ENCODE measurements around the gene MEGF6.

The MEGF6 gene

GRCh38 chr1:3568815-3569435, 42.4 kb downstream of the MEGF6 start:
- DNase-seq = no peak

GRCh38 chr1:3566951-3567804, 44.1 kb downstream of the MEGF6 start:
- no peak for DNase-seq

- DNase-seq = no peak
Measured at GRCh38 chr1:3566003-3566885, 45.1 kb downstream of the MEGF6 start.

GRCh38 chr1:3564921-3565831, 46.1 kb downstream of the MEGF6 start:
- DNase-seq = no peak

- no peak for DNase-seq
Measured at GRCh38 chr1:3563610-3564009, 47.7 kb downstream of the MEGF6 start.

- no peak for DNase-seq
Measured at GRCh38 chr1:3563125-3563524, 48.2 kb downstream of the MEGF6 start.

- no peak for DNase-seq
Measured at GRCh38 chr1:3562712-3563111, 48.6 kb downstream of the MEGF6 start.

- no peak for DNase-seq
Measured at GRCh38 chr1:3561702-3562101, 49.6 kb downstream of the MEGF6 start.

GRCh38 chr1:3560981-3561380, 50.3 kb downstream of the MEGF6 start:
- no peak for DNase-seq

- no peak for DNase-seq
Measured at GRCh38 chr1:3560251-3560871, 50.9 kb downstream of the MEGF6 start.

- DNase-seq = no peak
Measured at GRCh38 chr1:3558036-3558726, 53.1 kb downstream of the MEGF6 start.

GRCh38 chr1:3557366-3557765, 53.9 kb downstream of the MEGF6 start:
- DNase-seq = no peak

- DNase-seq = no peak
Measured at GRCh38 chr1:3556336-3556735, 55.0 kb downstream of the MEGF6 start.

GRCh38 chr1:3555131-3555920, 56.0 kb downstream of the MEGF6 start:
- DNase-seq = no peak

GRCh38 chr1:3553940-3554223, 57.4 kb downstream of the MEGF6 start:
- no peak for DNase-seq

GRCh38 chr1:3553166-3553939, 58.0 kb downstream of the MEGF6 start:
- DNase-seq = no peak

- DNase-seq = no peak
Measured at GRCh38 chr1:3552751-3553150, 58.6 kb downstream of the MEGF6 start.

- no peak for DNase-seq
Measured at GRCh38 chr1:3552176-3552575, 59.1 kb downstream of the MEGF6 start.

- DNase-seq = no peak
Measured at GRCh38 chr1:3551711-3552110, 59.6 kb downstream of the MEGF6 start.

GRCh38 chr1:3551290-3551678, 60.0 kb downstream of the MEGF6 start:
- no peak for DNase-seq
